Muscle layer of duodenum (tissue), 2 donors: ENCODE measurements around the gene TEAD3.
A peak's percentile ranks its signal among the peaks of the same experiment; 100 is the strongest.

ENCODE experiments used
- H3K27ac ChIP-seq: one replicate; pipeline ENCODE4 v1.7.0; 2013; ENCODE audit warnings: mild to moderate bottlenecking, low read length
- H3K27me3 ChIP-seq: one replicate; pipeline ENCODE4 v1.7.0; 2013; ENCODE audit warnings: low read depth, mild to moderate bottlenecking, control low read depth, low read length
- H3K36me3 ChIP-seq, 2 donors: one replicate each; pipeline ENCODE4 v1.7.0; 2013; ENCODE audit warnings: low read length in 2 of 2, control low read depth in 1 of 2, mild to moderate bottlenecking in 1 of 2; ENCODE audit not compliant: insufficient read depth in 2 of 2, control insufficient read depth in 1 of 2
- H3K4me1 ChIP-seq, 2 donors: one replicate each; pipeline ENCODE4 v1.7.0; 2013; ENCODE audit warnings: low read length in 2 of 2, mild to moderate bottlenecking in 2 of 2, control low read depth in 1 of 2, moderate library complexity in 1 of 2; ENCODE audit not compliant: insufficient read depth in 2 of 2, control insufficient read depth in 1 of 2
- H3K4me3 ChIP-seq, 2 donors: one replicate each; pipeline ENCODE4 v1.7.0; 2013; ENCODE audit warnings: low read length in 2 of 2, low read depth in 1 of 2, mild to moderate bottlenecking in 1 of 2
- H3K9me3 ChIP-seq, 2 donors: one replicate each; pipeline ENCODE4 v1.7.0; 2013; ENCODE audit warnings: low read length in 2 of 2, control low read depth in 1 of 2, mild to moderate bottlenecking in 1 of 2; ENCODE audit not compliant: control insufficient read depth in 1 of 2
- donor health status: healthy.

The TEAD3 gene

GRCh38 chr6:35457907-35458306 is 39.0 kb downstream of the TEAD3 start:
- H3K9me3 ChIP-seq = no peaks in the 10 kb centered on the region
- H3K27me3 ChIP-seq = no peaks in the 10 kb centered on the region
- peaks cover 0 to 7% of the 10 kb centered on the region in 2 donors for H3K4me1 ChIP-seq
- H3K4me3 ChIP-seq = no peak overlapping the region
- H3K27ac ChIP-seq = no peak overlapping the region
- no peaks in the 10 kb centered on the region for H3K36me3 ChIP-seq

GRCh38 chr6:35454391-35455110 is 42.3 kb downstream of the TEAD3 start:
- H3K36me3 ChIP-seq = no peaks in the 10 kb centered on the region
- H3K27me3 ChIP-seq = no peaks in the 10 kb centered on the region
- H3K9me3 ChIP-seq = no peaks in the 10 kb centered on the region
- no peak overlapping the region for H3K4me3 ChIP-seq
- H3K4me1 ChIP-seq = peaks cover 0 to 19% of the 10 kb centered on the region in 2 donors
- no peak overlapping the region for H3K27ac ChIP-seq

- Histone ChIP-seq H3K9me3 (no peaks in the 10 kb centered on the region), H3K36me3 (no peaks in the 10 kb centered on the region), H3K4me3 (peak overlapping the region; percentile 63 to 72), H3K27ac (no peak overlapping the region), H3K27me3 (no peaks in the 10 kb centered on the region), H3K4me1 (peaks cover 0 to 20% of the 10 kb centered on the region in 2 donors)
These were observed 43.6 kb downstream of the TEAD3 start for GRCh38 chr6:35453236-35453635.

GRCh38 chr6:35452183-35453090 is 44.4 kb downstream of the TEAD3 start, which contains the start of gene FANCE:
Gene FANCE (plus strand): TSS chr6:35452338. CDS start chr6:35452546, 208 bp downstream.
- H3K4me1 ChIP-seq = peaks cover 0 to 20% of the 10 kb centered on the region in 2 donors
- H3K4me3 ChIP-seq = peak within 1 kb of the TSS; percentile 63 to 72
- no peaks in the 10 kb centered on the region for H3K27me3 ChIP-seq
- no peak within 1 kb of the TSS for H3K27ac ChIP-seq
- no peaks in the 10 kb centered on the region for H3K9me3 ChIP-seq
- H3K36me3 ChIP-seq = no peaks in the 10 kb centered on the region

- Histone ChIP-seq H3K9me3 (no peaks in the 10 kb centered on the region), H3K4me3 (peak overlapping the region; percentile 24 to 72), H3K36me3 (no peaks in the 10 kb centered on the region), H3K27ac (no peak overlapping the region), H3K4me1 (peaks cover 0 to 20% of the 10 kb centered on the region in 2 donors), H3K27me3 (no peaks in the 10 kb centered on the region)
These were observed 45.3 kb downstream of the TEAD3 start for GRCh38 chr6:35451354-35452182.

- Histone ChIP-seq H3K27ac (no peak overlapping the region), H3K27me3 (no peaks in the 10 kb centered on the region), H3K36me3 (no peaks in the 10 kb centered on the region), H3K9me3 (no peaks in the 10 kb centered on the region), H3K4me1 (peaks cover 0 to 20% of the 10 kb centered on the region in 2 donors), H3K4me3 (no peak overlapping the region)
These were observed 47.5 kb downstream of the TEAD3 start for GRCh38 chr6:35449287-35449881.

GRCh38 chr6:35448191-35448590 is 48.7 kb downstream of the TEAD3 start:
- Histone ChIP-seq H3K4me1 (peaks cover 0 to 16% of the 10 kb centered on the region in 2 donors), H3K9me3 (no peaks in the 10 kb centered on the region), H3K27ac (no peak overlapping the region)

GRCh38 chr6:35445691-35446090 is 51.2 kb downstream of the TEAD3 start:
- Histone ChIP-seq H3K4me3 (no peak overlapping the region), H3K36me3 (no peaks in the 10 kb centered on the region), H3K27ac (no peak overlapping the region), H3K4me1 (peaks cover 0 to 3% of the 10 kb centered on the region in 2 donors), H3K9me3 (no peaks in the 10 kb centered on the region), H3K27me3 (no peaks in the 10 kb centered on the region)

More at GRCh38 chr6:35448191-35448590, 48.7 kb downstream of the TEAD3 start:
- no peaks in the 10 kb centered on the region for H3K36me3 ChIP-seq
- no peaks in the 10 kb centered on the region for H3K27me3 ChIP-seq
- no peak overlapping the region for H3K4me3 ChIP-seq

GRCh38 chr6:35443341-35444030 is 53.4 kb downstream of the TEAD3 start:
- Histone ChIP-seq H3K4me3 (no peak overlapping the region), H3K4me1 (no peaks in the 10 kb centered on the region), H3K27me3 (no peaks in the 10 kb centered on the region), H3K36me3 (no peaks in the 10 kb centered on the region), H3K27ac (no peak overlapping the region), H3K9me3 (no peaks in the 10 kb centered on the region)

GRCh38 chr6:35442693-35443092 is 54.2 kb downstream of the TEAD3 start:
- H3K9me3 ChIP-seq = no peaks in the 10 kb centered on the region
- no peaks in the 10 kb centered on the region for H3K4me1 ChIP-seq
- H3K36me3 ChIP-seq = no peaks in the 10 kb centered on the region
- no peak overlapping the region for H3K27ac ChIP-seq
- no peaks in the 10 kb centered on the region for H3K27me3 ChIP-seq
- no peak overlapping the region for H3K4me3 ChIP-seq
